Endothelial cell (in vitro differentiated cells): ENCODE data around the gene SOX5. TPM values are rescaled to one million over a fixed set of nuclear protein-coding genes. Genes with fewer than 3 reads are reported as not detected.

ENCODE experiments used
- DNase-seq: peaks from one replicate; pipeline ENCODE4 v3.0.0; 2021; ENCODE audit warnings: low spot score
- H3K27ac Mint-ChIP-seq: one replicate; pipeline ENCODE4 v1.8.0; 2021; ENCODE audit warnings: mixed read lengths, inconsistent platforms; ENCODE audit not compliant: unreplicated experiment
- H3K27me3 Mint-ChIP-seq: one replicate; pipeline ENCODE4 v1.8.0; 2021; ENCODE audit warnings: mild to moderate bottlenecking, moderate library complexity, mixed read lengths, inconsistent platforms; ENCODE audit not compliant: unreplicated experiment
- H3K36me3 Mint-ChIP-seq: one replicate; pipeline ENCODE4 v1.8.0; 2021; ENCODE audit warnings: mild to moderate bottlenecking, low read depth, mixed read lengths, inconsistent platforms; ENCODE audit not compliant: unreplicated experiment
- H3K4me1 Mint-ChIP-seq: one replicate; pipeline ENCODE4 v1.8.0; 2021; ENCODE audit warnings: mild to moderate bottlenecking, mixed read lengths, inconsistent platforms; ENCODE audit not compliant: unreplicated experiment
- H3K4me3 Mint-ChIP-seq: one replicate; pipeline ENCODE4 v1.8.0; 2021; ENCODE audit warnings: mild to moderate bottlenecking, mixed read lengths, inconsistent platforms; ENCODE audit not compliant: unreplicated experiment
- H3K9me3 Mint-ChIP-seq: one replicate; pipeline ENCODE4 v1.8.0; 2021; ENCODE audit warnings: mixed read lengths, inconsistent platforms; ENCODE audit not compliant: unreplicated experiment
- CTCF ChIP-seq: fragments of 200-600 bp; sonication (generic); IDR thresholded peaks from one replicate; pipeline ENCODE4 v1.5.0; 2021; ENCODE audit warnings: antibody characterized with exemption; ENCODE audit not compliant: unreplicated experiment
- total RNA-seq: library from RNA; stranded (reverse); fragmentation: NEBNext Ultra II Directional; extraction: Animal tissue kit (Norgen Biotek cat#: 25700); gene quantifications from one replicate; pipeline ENCODE4 v1.2.1, GENCODE V29; 2021; ENCODE audit not compliant: unreplicated experiment

SOX5 gene
- total RNA-seq, 1 donor from 2014 or later, result 23.1 TPM

- Mint-ChIP-seq H3K9me3 (no peaks in the 10 kb centered on the region), H3K4me3 (no peak overlapping the region), H3K36me3 (no peaks in the 10 kb centered on the region), H3K4me1 (peaks cover 3% of the 10 kb centered on the region), H3K27me3 (no peaks in the 10 kb centered on the region), H3K27ac (no peak overlapping the region)
- no peak for TF ChIP-seq CTCF
- DNase-seq, result no peak
These were observed 361.5 kb downstream of the SOX5 start for GRCh38 chr12:23587833-23588559.

- no peak for TF ChIP-seq CTCF
- Mint-ChIP-seq H3K4me1 (peaks cover 3% of the 10 kb centered on the region), H3K9me3 (no peaks in the 10 kb centered on the region), H3K4me3 (no peak overlapping the region), H3K27ac (no peak overlapping the region), H3K36me3 (no peaks in the 10 kb centered on the region), H3K27me3 (no peaks in the 10 kb centered on the region)
- no peak for DNase-seq
These were observed 363.7 kb downstream of the SOX5 start for GRCh38 chr12:23585782-23586163.

GRCh38 chr12:23585156-23585781, 364.2 kb downstream of the SOX5 start:
- no peak for DNase-seq
- H3K27ac Mint-ChIP-seq, result peak overlapping the region; percentile 83
- H3K9me3 Mint-ChIP-seq, result no peaks in the 10 kb centered on the region
- no peaks in the 10 kb centered on the region for H3K27me3 Mint-ChIP-seq
- no peak for TF ChIP-seq CTCF
- H3K4me1 Mint-ChIP-seq, result peaks cover 3% of the 10 kb centered on the region
- H3K36me3 Mint-ChIP-seq, result no peaks in the 10 kb centered on the region
- H3K4me3 Mint-ChIP-seq, result no peak overlapping the region

- Mint-ChIP-seq H3K4me1 (peaks cover 3% of the 10 kb centered on the region), H3K9me3 (no peaks in the 10 kb centered on the region), H3K27me3 (no peaks in the 10 kb centered on the region), H3K36me3 (no peaks in the 10 kb centered on the region), H3K27ac (no peak overlapping the region), H3K4me3 (no peak overlapping the region)
- no peak for DNase-seq
- TF ChIP-seq CTCF, result no peak
These were observed 367.6 kb downstream of the SOX5 start for GRCh38 chr12:23581913-23582312.

- Mint-ChIP-seq H3K4me1 (no peaks in the 10 kb centered on the region), H3K4me3 (no peak overlapping the region), H3K9me3 (no peaks in the 10 kb centered on the region), H3K27me3 (no peaks in the 10 kb centered on the region), H3K36me3 (no peaks in the 10 kb centered on the region), H3K27ac (no peak overlapping the region)
- TF ChIP-seq CTCF, result no peak
- no peak for DNase-seq
These were observed 370.2 kb downstream of the SOX5 start for GRCh38 chr12:23579257-23579656.
